Hepatocyte (in vitro differentiated cells): ENCODE results near the gene CCL4. TPM values are rescaled to one million over a fixed set of nuclear protein-coding genes. Genes with fewer than 3 reads are reported as not detected.
"Not testable (repeated sequence)": the region's sequence is repeated elsewhere in the genome, so short reads cannot be mapped to it uniquely, and the experiment has no call there.

Experiments used
- DNase-seq: peaks from one replicate; pipeline ENCODE4 v3.0.0-alpha.2; 2016; ENCODE audit warnings: low spot score
- H2AFZ ChIP-seq: fragments of 200-600 bp; sonication (generic); 2 replicates; pipeline ENCODE4 v1.6.0; 2016; ENCODE audit warnings: antibody characterized with exemption, mild to moderate bottlenecking
- H3K27ac ChIP-seq: fragments of 200-600 bp; sonication (generic); 2 replicates; pipeline ENCODE4 v1.5.1; 2016; ENCODE audit warnings: mild to moderate bottlenecking
- H3K27me3 ChIP-seq: fragments of 200-600 bp; sonication (generic); 2 replicates; pipeline ENCODE4 v1.6.1; 2016
- H3K36me3 ChIP-seq: fragments of 200-600 bp; sonication (generic); replicated peaks from 2 replicates; pipeline ENCODE4 v1.5.1; 2016; ENCODE audit warnings: low read depth; ENCODE audit not compliant: insufficient read depth
- H3K4me1 ChIP-seq: fragments of 200-600 bp; sonication (generic); 2 replicates; pipeline ENCODE4 v1.5.1; 2016; ENCODE audit warnings: mild to moderate bottlenecking, moderate library complexity; ENCODE audit not compliant: insufficient read depth
- H3K4me2 ChIP-seq: fragments of 200-600 bp; sonication (generic); 2 replicates; pipeline ENCODE4 v1.6.0; 2016
- H3K4me3 ChIP-seq: fragments of 200-600 bp; sonication (generic); 2 replicates; pipeline ENCODE4 v1.5.1; 2016; ENCODE audit warnings: mild to moderate bottlenecking
- H3K79me2 ChIP-seq: fragments of 200-600 bp; sonication (generic); 2 replicates; pipeline ENCODE4 v1.6.0; 2017; ENCODE audit warnings: mild to moderate bottlenecking
- H3K9me2 ChIP-seq: fragments of 200-600 bp; sonication (generic); replicated peaks from 2 replicates; pipeline ENCODE4 v1.6.0; 2017; ENCODE audit warnings: mild to moderate bottlenecking; ENCODE audit not compliant: insufficient read depth
- H3K9me3 ChIP-seq: fragments of 200-600 bp; sonication (generic); 2 replicates; pipeline ENCODE4 v1.5.1; 2016; ENCODE audit warnings: low read depth, mild to moderate bottlenecking
- H4K20me1 ChIP-seq: fragments of 200-600 bp; sonication (generic); 2 replicates; pipeline ENCODE4 v1.6.0; 2016; ENCODE audit warnings: mild to moderate bottlenecking; ENCODE audit not compliant: insufficient read depth, poor library complexity, severe bottlenecking
- CTCF ChIP-seq: fragments of 200-600 bp; sonication (generic); IDR thresholded peaks from 2 replicates; pipeline ENCODE4 v1.5.1; 2016; ENCODE audit warnings: antibody characterized with exemption, mild to moderate bottlenecking; ENCODE audit not compliant: poor library complexity
- EZH2 ChIP-seq: fragments of 200-600 bp; sonication (generic); IDR thresholded peaks from 2 replicates; pipeline ENCODE4 v1.6.1; 2016; ENCODE audit warnings: antibody characterized with exemption, mild to moderate bottlenecking, borderline replicate concordance
- EZH2phosphoT487 ChIP-seq: fragments of 200-600 bp; sonication (generic); IDR thresholded peaks from one replicate; pipeline ENCODE4 v1.6.1; 2018; ENCODE audit warnings: antibody characterized with exemption, mild to moderate bottlenecking, low read depth, moderate library complexity; ENCODE audit not compliant: unreplicated experiment, severe bottlenecking
- WGBS: methylation state at CpG from one replicate; pipeline ENCODE4 v1.1.6; 2016; ENCODE audit warnings: low lambda C conversion rate; ENCODE audit errors: missing lambda C conversion rate; 5-methylcytosine and 5-hydroxymethylcytosine counted together
- polyA plus RNA-seq: library from polyadenylated mRNA; unstranded; fragments of >200 nt; fragmentation: Nextera tagmentation; extraction: Ambion mirVana; gene quantifications from 2 replicates; pipeline ENCODE4 v1.2.1, GENCODE V29; 2016
- total RNA-seq: library from RNA; depleted of rRNA; stranded (reverse); fragments of >200 nt; gene quantifications from 2 replicates; pipeline ENCODE4 v1.2.3, GENCODE V29; 2014

The CCL4 gene
- total and polyA plus RNA-seq, 2 experiments from 2014 or later: 5.8 to 21.1 TPM

GRCh38 chr17:36105781-36106492 lies 2.3 kb downstream of the CCL4 start:
- Histone ChIP-seq H3K4me1 (no peaks in the 10 kb centered on the region), H3K4me2 (no peak overlapping the region), H3K4me3 (no peak overlapping the region), H3K27ac (no peak overlapping the region), H3K79me2 (no peaks in the 10 kb centered on the region), H4K20me1 (no peaks in the 10 kb centered on the region), H3K9me2 (no peaks in the 10 kb centered on the region), H2AFZ (no peak overlapping the region), H3K36me3 (no peaks in the 10 kb centered on the region), H3K9me3 (no peaks in the 10 kb centered on the region), H3K27me3 (no peaks in the 10 kb centered on the region)
- no peak for DNase-seq
- 87% methylated on average over 5 of the region's 5 CpGs for WGBS
- TF ChIP-seq EZH2phosphoT487: no peak
- TF ChIP-seq EZH2: no peak
- no peak for TF ChIP-seq CTCF

DNA sequence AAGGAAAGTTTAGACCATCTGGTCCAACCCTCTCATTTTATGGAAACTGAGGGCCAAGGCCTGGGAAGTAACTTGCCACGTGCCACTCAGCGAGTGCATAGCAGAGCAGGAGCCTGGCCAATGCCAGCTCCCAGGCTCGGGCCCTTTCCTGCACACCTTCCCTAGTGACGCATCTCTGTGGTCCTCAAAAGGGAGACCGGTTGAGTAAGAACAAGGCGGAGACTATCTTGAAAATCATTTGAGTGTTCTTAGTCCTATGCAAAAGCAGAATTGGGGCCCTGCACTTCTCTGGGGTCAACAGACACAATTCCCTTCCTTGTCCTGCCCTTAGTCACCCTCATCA lies 2.8 kb downstream of the CCL4 start:
- H3K27me3 ChIP-seq: no peaks in the 10 kb centered on the region
- no peaks in the 10 kb centered on the region for H3K9me2 ChIP-seq
- TF ChIP-seq EZH2phosphoT487: no peak
- no peak for TF ChIP-seq CTCF
- H3K9me3 ChIP-seq: no peaks in the 10 kb centered on the region
- no peak for DNase-seq
- no peak overlapping the region for H2AFZ ChIP-seq
- H3K36me3 ChIP-seq: no peaks in the 10 kb centered on the region
- H4K20me1 ChIP-seq: no peaks in the 10 kb centered on the region
- H3K79me2 ChIP-seq: no peaks in the 10 kb centered on the region
- no peak overlapping the region for H3K4me3 ChIP-seq
- H3K27ac ChIP-seq: no peak overlapping the region
- WGBS: 85% methylated on average over 6 of the region's 6 CpGs
- no peak overlapping the region for H3K4me2 ChIP-seq
- no peaks in the 10 kb centered on the region for H3K4me1 ChIP-seq

DNA sequence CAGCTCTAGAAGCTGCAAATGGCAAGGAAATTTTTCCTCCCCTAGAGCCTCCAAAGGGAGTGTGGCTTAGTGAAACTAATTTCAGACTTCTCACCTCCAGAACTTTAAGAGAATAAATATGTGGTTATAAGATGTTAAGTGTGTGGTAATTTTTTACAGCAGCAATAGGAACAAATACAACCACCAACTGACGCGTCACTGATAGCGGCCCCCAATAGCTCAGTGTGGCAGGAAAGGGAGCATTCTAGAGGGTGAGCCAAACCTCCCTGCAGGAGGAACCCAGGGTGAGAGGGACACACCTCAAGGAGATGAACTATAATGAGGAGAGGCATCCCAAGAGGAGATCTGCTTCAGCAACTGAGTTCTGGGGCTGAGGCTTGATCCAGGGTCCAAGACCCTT lies 4.0 kb downstream of the CCL4 start:
- no peak overlapping the region for H3K27ac ChIP-seq

DNA sequence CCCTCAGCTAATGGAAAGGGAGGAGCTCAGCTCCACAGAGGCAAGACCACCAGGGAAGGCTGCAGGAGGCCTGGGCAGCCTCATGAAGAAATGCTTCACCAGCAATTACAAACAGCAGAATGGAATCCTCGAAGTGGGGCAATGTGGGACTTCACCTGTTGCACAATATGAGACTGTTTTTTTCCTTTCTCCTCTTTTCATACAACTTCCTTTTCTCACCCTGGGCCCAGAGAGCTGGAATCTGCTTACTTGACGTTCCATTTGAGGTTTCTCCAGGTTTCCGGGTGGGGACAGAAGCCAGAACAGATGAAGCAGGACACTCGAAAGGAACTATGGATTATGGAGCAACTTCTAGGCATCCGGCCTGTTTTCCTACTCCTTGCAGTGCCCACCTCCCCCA lies 4.6 kb downstream of the CCL4 start:
- WGBS: 86% methylated on average over 5 of the region's 5 CpGs
- not testable (repeated sequence) for H3K27ac ChIP-seq, DNase-seq, H3K79me2 ChIP-seq, H3K4me1 ChIP-seq, H4K20me1 ChIP-seq, H2AFZ ChIP-seq, H3K4me2 ChIP-seq, H3K9me3 ChIP-seq, H3K27me3 ChIP-seq, H3K36me3 ChIP-seq, H3K9me2 ChIP-seq, H3K4me3 ChIP-seq

More for the DNA sequence above, 4.0 kb downstream of the CCL4 start:
- Histone ChIP-seq H3K9me2 (no peaks in the 10 kb centered on the region), H3K4me2 (no peak overlapping the region), H3K9me3 (no peaks in the 10 kb centered on the region), H3K4me3 (no peak overlapping the region), H3K79me2 (no peaks in the 10 kb centered on the region), H3K27me3 (no peaks in the 10 kb centered on the region), H3K4me1 (no peaks in the 10 kb centered on the region), H3K36me3 (no peaks in the 10 kb centered on the region), H4K20me1 (no peaks in the 10 kb centered on the region), H2AFZ (no peak overlapping the region)
- no peak for TF ChIP-seq EZH2
- no peak for TF ChIP-seq CTCF
- no peak for TF ChIP-seq EZH2phosphoT487
- no peak for DNase-seq
- 95% methylated on average over 3 of the region's 3 CpGs for WGBS
